GM21381 (cell line): ENCODE results near the gene ATXN2.
"Not testable (repeated sequence)": the region's sequence is repeated elsewhere in the genome, so short reads cannot be mapped to it uniquely, and the experiment has no call there.

Experiments used
- ATAC-seq: cut with Tn5 transposase; IDR thresholded peaks from one replicate; pipeline ENCODE4 v1.9.1; 2021; ENCODE audit warnings: mild to moderate bottlenecking, moderate library complexity; ENCODE audit not compliant: unreplicated experiment

ATXN2 gene

DNA sequence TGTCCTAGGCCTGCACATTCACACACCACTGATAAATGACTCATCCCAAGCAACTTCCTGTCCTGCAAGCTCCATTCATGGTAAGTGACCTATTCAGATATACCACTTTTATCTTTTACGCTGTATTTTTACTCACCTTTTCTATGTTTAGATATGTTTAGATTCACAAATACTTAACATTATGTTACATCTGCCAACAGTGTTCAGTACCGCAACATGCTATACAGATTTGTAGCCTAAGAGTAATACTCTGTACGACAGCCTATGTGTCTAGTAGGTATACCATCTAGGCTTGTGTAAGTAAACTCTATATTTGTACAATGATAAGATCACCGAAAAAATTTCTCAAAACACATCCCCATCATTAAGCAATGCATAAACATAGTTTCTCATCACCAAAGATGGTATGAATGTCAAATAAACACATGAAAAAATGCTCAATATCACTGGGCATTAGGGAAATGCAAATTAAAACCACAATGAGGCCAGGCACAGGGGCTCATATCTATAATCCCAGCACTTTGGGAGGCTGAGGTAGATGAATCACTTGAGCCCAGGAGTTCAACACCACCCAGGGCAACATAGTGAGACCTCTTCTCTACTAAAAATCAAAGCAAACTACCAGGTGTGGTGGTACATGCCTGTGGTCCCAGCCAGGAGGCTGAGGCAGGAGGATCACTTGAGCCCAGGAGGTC is 20.7 kb downstream of the ATXN2 start:
- no peak for ATAC-seq

GRCh38 chr12:111574797-111575443 is 24.2 kb downstream of the ATXN2 start:
- no peak for ATAC-seq

DNA sequence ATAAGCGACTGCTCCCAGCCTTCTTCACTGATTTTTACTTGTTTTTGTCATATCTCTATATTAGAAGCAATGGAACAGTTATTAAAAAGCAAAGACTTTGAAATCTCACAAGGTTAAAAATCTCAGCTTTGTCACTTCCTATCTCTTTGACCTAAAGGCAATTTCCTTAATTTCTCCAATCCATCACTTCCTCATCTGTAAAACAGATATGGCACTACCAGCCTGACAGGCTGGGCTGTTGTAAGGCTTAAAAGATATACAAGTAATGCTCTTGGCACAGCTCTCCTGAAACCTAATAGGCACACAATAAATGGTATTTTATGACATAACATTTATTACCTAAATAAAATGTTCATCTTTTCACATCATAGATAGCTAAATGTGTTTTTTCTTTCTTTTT is 25.6 kb downstream of the ATXN2 start:
- ATAC-seq = no peak

GRCh38 chr12:111570084-111570961 is 28.8 kb downstream of the ATXN2 start:
- ATAC-seq = no peak

DNA sequence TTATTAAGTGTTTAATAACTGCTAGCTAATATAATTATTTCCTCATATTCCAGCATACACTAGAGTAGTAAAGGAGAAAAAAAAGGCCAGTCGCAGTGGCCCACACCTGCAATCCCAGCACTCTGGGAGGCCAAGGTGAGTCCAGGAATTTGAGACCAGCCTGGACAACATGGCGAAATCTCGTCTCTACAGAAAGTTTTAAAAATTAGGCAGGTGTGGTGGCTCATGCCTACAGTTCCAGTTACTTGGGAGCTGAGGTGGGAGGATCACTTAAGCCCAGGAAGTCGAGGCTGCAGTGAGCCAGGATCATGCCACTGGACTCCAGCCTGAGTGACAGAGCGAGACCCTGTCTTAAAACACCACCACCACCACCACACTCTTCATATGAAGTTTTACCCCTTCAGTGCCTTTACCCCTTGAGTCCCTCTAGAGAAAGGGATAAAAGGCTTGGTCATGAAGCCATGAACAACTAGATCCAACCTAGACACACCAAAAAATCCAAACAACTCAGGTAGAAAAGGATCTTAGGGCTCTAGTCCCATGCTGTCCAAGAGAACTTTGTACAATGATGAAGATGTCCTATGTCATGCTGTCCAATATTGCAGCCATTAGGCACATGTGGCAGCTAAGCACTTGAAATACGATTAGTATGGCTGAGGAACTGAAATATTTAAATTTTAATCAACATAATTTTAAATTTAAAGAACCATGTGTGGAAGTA is 29.6 kb downstream of the ATXN2 start:
- ATAC-seq = no peak

DNA sequence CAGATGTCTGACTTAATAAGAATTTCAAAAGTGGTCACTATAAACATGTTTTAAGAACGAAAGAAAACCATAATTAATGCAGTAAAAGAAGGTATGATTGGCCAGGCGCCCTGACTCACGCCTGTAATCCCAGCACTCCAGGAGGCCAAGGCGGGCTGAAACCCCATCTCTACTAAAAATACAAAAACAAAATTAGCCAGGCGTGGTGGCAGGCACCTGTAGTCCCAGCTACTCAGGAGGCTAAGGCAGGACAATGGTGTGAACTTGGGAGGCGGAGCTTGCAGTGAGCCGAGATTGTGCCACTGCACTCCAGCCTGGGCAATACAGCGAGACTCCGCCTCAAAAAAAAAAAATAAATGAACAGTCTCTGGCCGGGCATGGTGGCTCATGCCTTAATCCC is 38.3 kb downstream of the ATXN2 start:
- ATAC-seq = not testable (repeated sequence)

- ATAC-seq = no peak
Observed at GRCh38 chr12:111558107-111558376, 41.1 kb downstream of the ATXN2 start.

- ATAC-seq = no peak
Observed at GRCh38 chr12:111557271-111558106, 41.6 kb downstream of the ATXN2 start.

DNA sequence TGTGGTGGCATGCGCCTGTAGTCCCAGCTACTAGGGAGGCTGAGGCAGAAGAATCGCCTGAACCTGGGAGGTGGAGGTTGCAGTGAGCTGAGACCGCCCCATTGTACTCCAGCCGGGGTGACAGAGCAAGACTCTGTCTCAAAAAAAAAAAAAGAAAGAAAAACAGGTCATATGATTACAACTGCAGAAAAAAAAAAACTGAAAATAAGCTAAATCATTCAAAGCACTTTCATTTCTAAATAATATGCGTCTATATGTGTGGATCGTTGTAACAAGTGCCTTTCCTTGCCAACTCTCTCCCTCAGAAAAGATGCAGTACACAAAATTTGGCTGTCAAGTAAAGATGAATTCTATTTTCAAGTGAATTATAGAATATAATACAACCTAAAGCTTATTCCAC is 42.4 kb downstream of the ATXN2 start:
- no peak for ATAC-seq

- not testable (repeated sequence) for ATAC-seq
Observed at GRCh38 chr12:111555313-111555712, 43.8 kb downstream of the ATXN2 start.

DNA sequence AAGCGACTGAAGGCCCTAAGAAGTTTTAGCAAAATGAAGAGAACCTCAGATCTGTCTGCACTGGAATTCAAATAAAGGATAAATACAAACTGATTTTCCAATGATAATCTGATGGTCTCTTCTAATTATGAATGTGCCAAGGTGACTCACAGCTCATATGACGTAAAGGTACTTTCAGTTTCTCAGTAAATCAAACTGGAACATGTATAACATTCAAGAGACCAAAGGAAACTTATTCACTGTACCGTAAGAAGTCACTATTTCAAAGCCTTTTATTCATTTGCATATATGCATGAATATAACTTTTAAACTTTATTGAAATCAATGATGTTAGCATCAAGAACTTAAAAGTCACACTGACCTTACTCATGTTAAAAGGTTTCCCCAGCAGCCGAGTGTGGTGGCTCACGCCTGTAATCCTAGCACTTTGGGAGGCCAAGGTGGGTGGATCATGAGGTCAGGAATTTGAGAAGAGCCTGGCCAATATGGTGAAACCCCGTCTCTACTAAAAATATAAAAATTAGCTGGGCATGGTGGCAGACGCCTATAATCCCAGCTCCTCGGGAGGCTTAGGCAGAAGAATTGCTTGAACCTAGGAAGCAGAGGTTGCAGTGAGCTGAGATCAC is 52.2 kb downstream of the ATXN2 start:
- ATAC-seq = no peak

DNA sequence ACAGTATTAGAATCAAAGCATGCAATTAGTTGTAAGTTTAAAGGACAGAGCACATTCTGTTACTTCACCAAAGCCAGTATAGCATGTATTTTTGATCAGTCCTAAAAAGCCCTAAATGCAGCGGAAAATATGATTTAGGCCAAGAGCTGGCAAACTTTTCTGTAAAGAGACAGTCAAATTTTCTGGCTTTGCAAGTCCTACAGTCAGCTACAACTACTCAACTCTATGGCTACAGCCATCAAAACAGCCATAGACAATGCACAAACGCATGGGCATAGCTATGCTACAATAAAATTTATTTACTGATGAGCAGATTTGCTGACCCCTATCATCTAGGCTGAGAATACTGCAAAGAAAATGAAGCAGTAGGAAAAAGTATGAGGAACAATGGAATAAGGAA is 52.9 kb downstream of the ATXN2 start:
- no peak for ATAC-seq

DNA sequence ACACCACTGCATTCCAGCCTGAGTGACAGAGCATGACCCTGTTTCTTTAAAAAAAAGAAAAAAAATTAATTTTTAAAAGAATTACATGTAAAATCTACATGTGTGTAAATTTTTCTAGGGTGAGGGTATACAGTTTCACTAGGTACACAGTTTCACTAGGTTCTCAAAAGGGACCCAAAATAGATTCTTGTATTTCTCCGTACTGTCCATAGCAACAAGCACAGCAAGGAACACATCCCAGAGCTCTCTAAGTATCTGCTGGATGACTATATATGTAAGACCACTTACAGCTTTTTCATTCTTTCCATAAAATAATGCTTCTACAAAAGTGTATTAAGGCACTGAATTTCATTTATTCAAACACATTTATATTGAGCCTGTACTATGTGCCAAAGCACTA is 55.1 kb downstream of the ATXN2 start:
- ATAC-seq = no peak

DNA sequence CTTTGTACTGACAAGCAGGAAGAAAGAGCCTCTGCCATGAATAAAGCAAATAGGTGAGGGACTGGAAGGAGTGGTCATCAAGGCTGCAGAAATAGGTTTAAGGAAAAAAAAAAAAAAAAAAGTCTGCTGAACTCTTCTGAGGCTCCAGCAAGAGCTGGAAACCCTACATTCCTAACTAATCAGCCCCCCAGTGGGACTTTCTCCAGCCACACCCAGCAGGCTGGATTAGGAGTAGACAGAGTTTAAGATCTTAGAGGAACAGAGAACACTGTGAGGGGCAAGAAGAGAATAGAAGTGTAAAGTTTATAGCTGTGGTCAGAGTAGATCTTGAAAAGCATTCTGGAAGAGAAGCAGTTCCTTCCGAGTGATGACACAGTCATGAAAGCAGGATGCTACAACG is 66.4 kb downstream of the ATXN2 start:
- no peak for ATAC-seq

GRCh38 chr12:111529424-111530368 is 69.4 kb downstream of the ATXN2 start:
- peak; percentile 68 for ATAC-seq

GRCh38 chr12:111523587-111524167 is 75.4 kb downstream of the ATXN2 start:
- ATAC-seq = no peak

DNA sequence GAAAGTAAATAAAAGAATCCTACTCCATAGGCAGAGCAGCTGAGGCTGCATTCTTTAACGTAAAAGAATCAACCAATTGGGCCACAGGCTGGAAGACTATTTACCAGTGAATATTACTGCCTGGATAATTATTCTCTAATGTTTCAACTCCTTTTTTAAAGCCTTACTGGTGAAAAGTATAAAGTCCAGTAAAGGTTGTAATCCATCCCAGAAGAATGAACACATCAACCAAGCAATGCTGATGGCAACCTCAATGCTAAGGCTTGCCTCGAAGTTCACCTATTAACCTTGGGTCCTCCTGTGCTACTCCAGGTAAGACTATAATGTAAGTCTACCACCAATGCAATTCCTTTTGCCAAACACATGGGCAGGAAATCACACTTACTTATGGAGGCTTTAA is 77.3 kb downstream of the ATXN2 start:
- no peak for ATAC-seq

GRCh38 chr12:111519937-111520336 is 79.2 kb downstream of the ATXN2 start:
- no peak for ATAC-seq

- no peak for ATAC-seq
Observed at GRCh38 chr12:111519083-111519482, 80.0 kb downstream of the ATXN2 start.
